ENCODE results near the gene DHX29. TPM values are rescaled to one million over a fixed set of nuclear protein-coding genes. Genes with fewer than 3 reads are reported as not detected.
A peak's percentile ranks its signal among the peaks of the same experiment; 100 is the strongest.

DHX29 gene
- total and polyA plus RNA-seq, 2 experiments from 2014 or later: 32.9 to 46.5 TPM

DNA sequence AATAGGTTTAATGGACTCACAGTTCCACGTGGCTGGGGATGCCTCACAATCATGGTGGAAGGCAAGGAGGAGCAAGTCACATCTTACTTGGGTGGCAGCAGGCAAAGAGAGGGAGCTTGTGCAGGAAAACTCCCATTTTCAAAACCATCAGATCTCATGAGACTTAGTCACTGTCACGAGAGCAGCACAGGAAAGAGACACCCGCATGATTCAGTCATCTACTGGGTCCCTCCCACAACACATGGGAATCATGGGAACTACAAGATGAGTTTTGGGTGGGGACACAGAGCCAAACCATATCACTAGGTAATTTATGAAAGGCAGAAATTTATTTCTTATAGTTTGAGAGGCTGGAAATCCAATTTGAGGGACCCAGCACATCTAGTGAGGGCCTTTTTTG, 40.3 kb upstream of the DHX29 start:
- TF ChIP-seq, protein P1, sequence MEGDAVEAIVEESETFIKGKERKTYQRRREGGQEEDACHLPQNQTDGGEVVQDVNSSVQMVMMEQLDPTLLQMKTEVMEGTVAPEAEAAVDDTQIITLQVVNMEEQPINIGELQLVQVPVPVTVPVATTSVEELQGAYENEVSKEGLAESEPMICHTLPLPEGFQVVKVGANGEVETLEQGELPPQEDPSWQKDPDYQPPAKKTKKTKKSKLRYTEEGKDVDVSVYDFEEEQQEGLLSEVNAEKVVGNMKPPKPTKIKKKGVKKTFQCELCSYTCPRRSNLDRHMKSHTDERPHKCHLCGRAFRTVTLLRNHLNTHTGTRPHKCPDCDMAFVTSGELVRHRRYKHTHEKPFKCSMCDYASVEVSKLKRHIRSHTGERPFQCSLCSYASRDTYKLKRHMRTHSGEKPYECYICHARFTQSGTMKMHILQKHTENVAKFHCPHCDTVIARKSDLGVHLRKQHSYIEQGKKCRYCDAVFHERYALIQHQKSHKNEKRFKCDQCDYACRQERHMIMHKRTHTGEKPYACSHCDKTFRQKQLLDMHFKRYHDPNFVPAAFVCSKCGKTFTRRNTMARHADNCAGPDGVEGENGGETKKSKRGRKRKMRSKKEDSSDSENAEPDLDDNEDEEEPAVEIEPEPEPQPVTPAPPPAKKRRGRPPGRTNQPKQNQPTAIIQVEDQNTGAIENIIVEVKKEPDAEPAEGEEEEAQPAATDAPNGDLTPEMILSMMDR (IDR thresholded peaks at IDR 0.05; ENCODE audit: poor library complexity): no peak
- TF ChIP-seq EZH2 (IDR thresholded peaks at IDR 0.05; ENCODE audit: borderline replicate concordance) (no peak), EZH2phosphoT487 (IDR thresholded peaks at IDR 0.05; ENCODE audit: low read depth, severe bottlenecking, unreplicated experiment) (no peak)
- Histone ChIP-seq H3K4me1 (ENCODE audit: insufficient read depth) (no peaks in the 10 kb centered on the region), H3K9me2 (replicated peaks; ENCODE audit: insufficient read depth) (no peaks in the 10 kb centered on the region), H3K36me3 (replicated peaks; ENCODE audit: insufficient read depth, low read depth) (peaks cover 11% of the 10 kb centered on the region), H3K9me3 (ENCODE audit: low read depth) (no peaks in the 10 kb centered on the region), H4K20me1 (ENCODE audit: insufficient read depth, poor library complexity, severe bottlenecking) (no peaks in the 10 kb centered on the region), H3K79me2 (no peaks in the 10 kb centered on the region), H3K4me2 (no peak overlapping the region), H3K27ac (no peak overlapping the region), H3K4me3 (no peak overlapping the region), H3K27me3 (no peaks in the 10 kb centered on the region), H2AFZ (no peak overlapping the region)
- WGBS (ENCODE audit: low lambda C conversion rate, missing lambda C conversion rate): 94% methylated on average over 3 of the region's 3 CpGs
- DNase-seq (ENCODE audit: low spot score): no peak

DNA sequence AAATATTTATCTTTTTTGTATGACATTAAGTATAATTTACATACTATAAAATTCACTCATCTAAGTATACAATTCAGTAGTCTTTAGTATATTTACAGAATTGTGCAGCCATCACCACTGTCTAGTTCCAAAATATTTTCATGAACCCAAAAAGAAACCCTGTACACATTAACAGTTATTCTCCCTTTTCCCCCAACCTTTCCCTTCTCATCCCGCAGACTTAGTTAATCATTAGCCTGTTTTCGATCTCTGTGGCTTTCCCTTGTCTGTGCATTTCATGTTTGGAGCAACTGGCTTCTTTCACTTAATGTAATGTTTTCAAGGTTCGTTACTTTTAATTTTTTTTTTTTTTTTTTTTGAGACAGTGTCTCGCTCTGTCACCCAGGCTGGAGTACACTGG, 37.8 kb upstream of the DHX29 start:
- no peak overlapping the region for H3K27ac ChIP-seq
- H3K4me1 ChIP-seq (ENCODE audit: insufficient read depth): no peaks in the 10 kb centered on the region
- H4K20me1 ChIP-seq (ENCODE audit: insufficient read depth, poor library complexity, severe bottlenecking): no peaks in the 10 kb centered on the region
- H3K36me3 ChIP-seq (replicated peaks; ENCODE audit: insufficient read depth, low read depth): peaks cover 11% of the 10 kb centered on the region
- DNase-seq (ENCODE audit: low spot score): no peak
- H3K4me2 ChIP-seq: no peak overlapping the region
- no peak overlapping the region for H2AFZ ChIP-seq
- H3K4me3 ChIP-seq: no peak overlapping the region
- no peaks in the 10 kb centered on the region for H3K9me3 ChIP-seq (ENCODE audit: low read depth)
- H3K79me2 ChIP-seq: no peaks in the 10 kb centered on the region
- WGBS (ENCODE audit: low lambda C conversion rate, missing lambda C conversion rate): 85% methylated on average over 4 of the region's 4 CpGs
- no peaks in the 10 kb centered on the region for H3K27me3 ChIP-seq
- no peaks in the 10 kb centered on the region for H3K9me2 ChIP-seq (replicated peaks; ENCODE audit: insufficient read depth)
- TF ChIP-seq EZH2phosphoT487 (IDR thresholded peaks at IDR 0.05; ENCODE audit: low read depth, severe bottlenecking, unreplicated experiment): no peak

DNA sequence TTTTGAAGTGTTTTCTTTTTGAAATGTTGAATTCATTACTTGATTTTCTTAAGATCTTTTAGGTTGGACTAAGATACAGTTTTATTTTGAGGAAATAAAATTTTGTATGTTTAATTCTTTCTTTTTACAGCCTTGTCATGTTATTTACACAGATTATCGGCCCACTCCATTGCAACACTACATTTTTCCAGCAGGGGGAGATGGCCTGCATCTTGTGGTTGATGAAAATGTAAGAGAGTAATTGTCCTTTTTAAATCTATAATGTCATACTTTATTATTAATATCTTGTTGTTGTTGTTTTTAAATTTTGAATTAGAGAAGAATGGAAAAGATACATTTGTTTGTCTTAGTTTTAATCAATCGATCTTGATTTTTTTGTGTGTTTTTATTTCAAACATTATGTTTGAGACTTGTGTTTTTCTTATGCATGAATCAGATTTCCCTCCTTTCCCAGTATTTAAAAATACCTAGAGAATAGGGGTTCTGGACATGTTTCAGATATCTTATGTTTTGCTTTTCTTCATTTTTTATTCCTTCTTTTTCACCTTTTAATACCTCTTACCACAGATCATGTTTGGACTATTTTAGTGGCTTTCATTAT, 37.0 kb upstream of the DHX29 start:
- Histone ChIP-seq H3K27ac (peak overlapping the region; percentile 5), H4K20me1 (ENCODE audit: insufficient read depth, poor library complexity, severe bottlenecking) (no peaks in the 10 kb centered on the region), H3K36me3 (replicated peaks; ENCODE audit: insufficient read depth, low read depth) (peaks cover 11% of the 10 kb centered on the region), H3K9me2 (replicated peaks; ENCODE audit: insufficient read depth) (no peaks in the 10 kb centered on the region), H3K9me3 (ENCODE audit: low read depth) (no peaks in the 10 kb centered on the region), H3K27me3 (no peaks in the 10 kb centered on the region), H3K4me2 (no peak overlapping the region), H3K4me3 (no peak overlapping the region), H2AFZ (no peak overlapping the region), H3K79me2 (no peaks in the 10 kb centered on the region), H3K4me1 (ENCODE audit: insufficient read depth) (no peaks in the 10 kb centered on the region)
- no peak for TF ChIP-seq EZH2 (IDR thresholded peaks at IDR 0.05; ENCODE audit: borderline replicate concordance)
- TF ChIP-seq, protein P1 (IDR thresholded peaks at IDR 0.05; ENCODE audit: poor library complexity): peak; percentile 81
- no peak for TF ChIP-seq EZH2phosphoT487 (IDR thresholded peaks at IDR 0.05; ENCODE audit: low read depth, severe bottlenecking, unreplicated experiment)
- WGBS (ENCODE audit: low lambda C conversion rate, missing lambda C conversion rate): 41% methylated on average over 2 of the region's 2 CpGs
- peak; percentile 70 for DNase-seq (ENCODE audit: low spot score)

DNA sequence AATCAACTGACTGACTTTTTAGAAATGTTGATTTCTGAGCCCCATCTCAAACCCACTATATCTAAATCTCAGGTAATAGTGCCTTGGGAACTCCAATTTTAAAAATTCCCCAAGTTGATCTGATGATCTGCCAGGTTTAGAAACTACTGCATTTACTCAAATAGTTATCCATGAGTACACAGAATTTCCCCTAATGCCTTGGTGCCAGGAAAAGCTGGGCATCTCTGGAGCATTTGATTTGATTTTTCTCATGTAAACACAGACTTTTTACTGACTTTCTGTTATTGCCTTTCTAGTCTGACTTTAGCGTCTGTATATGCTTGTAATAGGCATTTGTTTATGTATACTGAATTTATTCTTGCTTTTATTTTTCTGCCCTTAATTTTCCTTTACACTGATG, 36.1 kb upstream of the DHX29 start:
- Histone ChIP-seq H3K9me3 (ENCODE audit: low read depth) (no peaks in the 10 kb centered on the region), H3K4me1 (ENCODE audit: insufficient read depth) (no peaks in the 10 kb centered on the region), H2AFZ (no peak overlapping the region), H4K20me1 (ENCODE audit: insufficient read depth, poor library complexity, severe bottlenecking) (no peaks in the 10 kb centered on the region), H3K4me2 (no peak overlapping the region), H3K27me3 (no peaks in the 10 kb centered on the region), H3K9me2 (replicated peaks; ENCODE audit: insufficient read depth) (no peaks in the 10 kb centered on the region), H3K36me3 (replicated peaks; ENCODE audit: insufficient read depth, low read depth) (peaks cover 11% of the 10 kb centered on the region), H3K79me2 (peaks cover 4% of the 10 kb centered on the region), H3K4me3 (no peak overlapping the region), H3K27ac (peak overlapping the region; percentile 5)
- TF ChIP-seq, protein P1 (IDR thresholded peaks at IDR 0.05; ENCODE audit: poor library complexity): no peak
- peak; percentile 34 for TF ChIP-seq EZH2phosphoT487 (IDR thresholded peaks at IDR 0.05; ENCODE audit: low read depth, severe bottlenecking, unreplicated experiment)
- WGBS (ENCODE audit: low lambda C conversion rate, missing lambda C conversion rate): 50% methylated on average over 1 of the region's 1 CpG
- no peak for DNase-seq (ENCODE audit: low spot score)

All from hepatocyte (in vitro differentiated cells).